Forelimb muscle (tissue), 1 donor: Measurements from ENCODE around the gene TBX1. TPM values are rescaled to one million over a fixed set of nuclear protein-coding genes. Genes with fewer than 3 reads are reported as not detected.

Source experiments
- DNase-seq: peaks from one replicate; pipeline ENCODE4 v3.0.0-alpha.2; 2013; ENCODE audit warnings: low read depth
- polyA plus RNA-seq: library from polyadenylated mRNA; unstranded; fragments of 120-200 nt; gene quantifications from one replicate; pipeline ENCODE4 v1.2.1, GENCODE V29; 2013; ENCODE audit not compliant: insufficient read length

Gene TBX1
- polyA plus RNA-seq, 1 donor, result 25.3 TPM

DNA sequence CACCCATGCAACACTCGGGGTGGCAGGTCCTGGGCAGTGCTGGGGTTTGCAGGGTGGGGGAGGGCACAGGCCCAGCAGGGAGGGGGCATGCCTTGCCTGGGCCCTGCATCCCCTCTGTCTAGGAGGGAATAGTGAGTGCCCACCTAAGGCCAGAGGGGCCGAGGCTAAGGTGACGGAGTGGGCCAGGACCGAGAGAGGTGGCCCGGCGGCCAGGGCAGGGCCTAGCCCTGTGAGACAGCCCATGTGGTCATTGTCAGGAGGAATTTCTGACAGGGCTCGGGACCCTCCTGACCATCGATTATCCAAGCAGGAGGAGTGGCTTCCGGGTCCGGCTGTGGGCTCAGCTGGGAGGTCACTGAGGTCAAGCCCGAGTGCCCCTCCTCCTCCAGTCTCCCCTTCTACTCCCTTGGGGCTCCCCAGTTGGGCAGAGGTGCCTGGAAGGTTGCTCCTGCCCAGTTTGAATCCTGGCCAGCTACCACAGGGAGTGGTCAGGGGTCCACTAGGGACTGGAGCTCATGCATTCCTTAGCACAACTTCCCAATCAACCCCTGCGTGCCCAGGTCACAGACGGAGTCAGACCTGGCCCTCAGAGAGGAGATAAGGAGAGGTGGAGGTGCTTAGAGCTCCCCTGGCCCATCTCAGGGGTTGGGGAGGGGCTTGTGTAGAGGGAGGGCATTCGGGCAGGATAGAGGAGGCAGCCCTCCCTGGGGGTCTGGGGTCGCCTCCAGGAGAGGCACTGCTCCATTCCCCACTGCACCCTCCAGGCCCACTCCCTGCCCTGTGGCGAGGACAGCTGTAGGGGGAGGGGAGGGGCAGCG lies 22.5 kb upstream of the TBX1 start:
- DNase-seq, result no peak

DNA sequence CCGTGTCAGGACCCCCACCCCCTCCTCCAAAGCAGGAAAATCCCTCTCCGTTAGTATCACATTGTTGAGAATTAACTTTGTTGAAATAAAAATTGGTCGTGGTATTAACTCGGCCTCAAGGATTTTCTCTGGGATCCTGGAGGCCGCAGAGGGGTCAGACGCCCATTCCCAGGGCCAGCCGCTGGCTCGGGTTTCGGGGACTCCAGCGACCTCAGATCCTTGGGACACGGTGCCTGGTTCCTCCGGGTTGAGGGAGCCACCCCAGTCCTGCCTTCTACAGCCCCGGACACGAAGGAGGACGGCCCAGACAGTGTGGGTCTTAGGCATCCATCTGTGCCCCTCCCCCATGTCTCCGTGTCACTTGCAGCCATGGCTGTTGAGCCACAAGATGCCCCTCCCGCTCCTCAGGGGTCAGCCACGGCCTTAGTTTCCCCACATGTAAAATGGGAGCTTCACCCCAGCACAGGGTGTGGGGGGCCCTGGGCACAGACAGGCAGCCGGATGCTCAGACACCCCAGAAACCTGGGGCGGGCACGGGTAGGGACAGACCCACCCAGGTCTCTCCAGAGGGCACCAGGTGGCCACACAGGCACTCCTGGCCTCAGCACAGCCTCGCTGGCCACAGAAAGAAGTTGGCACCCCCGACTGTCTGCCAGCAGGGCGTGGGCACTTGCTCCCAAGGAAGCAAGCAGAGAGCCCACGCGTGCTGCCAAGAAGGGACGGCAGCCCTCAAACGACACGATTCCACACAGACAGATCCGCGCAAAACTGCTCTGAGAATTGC lies 21.7 kb upstream of the TBX1 start:
- no peak for DNase-seq

DNA sequence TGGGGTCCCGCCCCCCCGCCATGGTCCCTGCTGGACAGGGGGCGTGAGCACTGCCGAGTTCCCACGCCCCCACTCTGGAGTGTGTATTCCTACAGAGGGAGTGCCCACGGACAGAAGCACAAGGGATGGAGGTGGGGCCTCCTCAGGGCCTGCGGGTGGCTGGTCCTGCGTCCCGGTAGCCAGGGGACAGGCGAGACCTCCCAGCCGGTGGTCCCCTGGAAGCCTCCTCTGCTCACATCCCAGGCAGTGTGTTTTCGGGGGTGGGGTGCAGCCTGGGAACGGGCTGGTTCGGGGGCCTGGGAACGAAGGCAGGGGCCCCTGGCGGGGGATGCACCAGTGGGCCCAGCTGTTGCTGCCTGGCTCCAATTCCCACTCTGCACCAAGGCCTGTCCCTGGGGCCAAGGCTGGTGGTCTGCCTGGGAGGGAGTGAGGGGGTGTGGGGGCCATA lies 21.1 kb upstream of the TBX1 start:
- no peak for DNase-seq

DNA sequence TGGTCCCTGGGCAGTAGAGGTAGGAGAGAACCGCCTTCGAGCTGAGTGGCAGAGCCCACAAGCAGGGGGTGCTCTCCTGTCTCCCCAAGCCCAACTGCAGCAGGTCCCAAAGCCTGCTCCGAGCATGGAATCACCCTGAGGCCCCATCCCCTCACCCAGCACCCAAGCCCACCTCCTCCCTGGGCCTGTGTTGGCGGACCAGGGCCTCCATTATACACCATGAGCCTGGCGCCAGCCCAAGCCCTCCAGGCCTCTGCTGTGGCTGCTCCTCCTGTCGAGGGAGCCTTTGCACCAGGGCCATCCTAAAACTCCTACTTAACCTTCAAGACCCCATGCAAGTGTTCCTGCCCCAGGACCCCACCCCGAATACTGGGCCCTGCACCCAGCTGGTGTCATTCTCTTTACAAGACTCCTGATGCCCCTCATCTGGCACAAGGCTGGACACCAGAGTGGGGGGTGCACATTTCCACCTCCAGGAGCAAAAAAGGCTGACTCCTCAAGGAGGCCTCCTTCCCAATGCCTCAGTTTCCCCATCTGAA lies 20.6 kb upstream of the TBX1 start:
- DNase-seq, result no peak

DNA sequence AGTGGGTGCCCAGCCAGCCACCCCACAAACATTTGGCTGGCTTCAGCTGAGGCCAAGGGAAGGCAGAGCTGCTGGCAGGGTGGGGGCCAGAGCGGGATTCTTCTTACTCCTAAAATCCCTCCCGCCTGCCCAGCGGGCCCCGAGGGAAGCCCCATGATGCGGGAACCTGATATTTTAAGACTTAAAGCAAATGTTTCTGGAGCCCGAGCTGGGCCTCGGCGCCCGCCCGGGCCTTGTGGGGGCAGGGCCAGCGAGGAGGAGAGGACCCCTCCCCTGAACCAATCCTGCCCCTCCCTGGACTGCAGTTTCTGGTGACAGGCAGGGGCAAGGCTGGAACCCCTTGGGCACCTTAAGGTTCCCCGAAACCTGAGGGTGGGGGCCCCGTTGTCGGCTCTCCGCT lies 20.0 kb upstream of the TBX1 start:
- no peak for DNase-seq

DNA sequence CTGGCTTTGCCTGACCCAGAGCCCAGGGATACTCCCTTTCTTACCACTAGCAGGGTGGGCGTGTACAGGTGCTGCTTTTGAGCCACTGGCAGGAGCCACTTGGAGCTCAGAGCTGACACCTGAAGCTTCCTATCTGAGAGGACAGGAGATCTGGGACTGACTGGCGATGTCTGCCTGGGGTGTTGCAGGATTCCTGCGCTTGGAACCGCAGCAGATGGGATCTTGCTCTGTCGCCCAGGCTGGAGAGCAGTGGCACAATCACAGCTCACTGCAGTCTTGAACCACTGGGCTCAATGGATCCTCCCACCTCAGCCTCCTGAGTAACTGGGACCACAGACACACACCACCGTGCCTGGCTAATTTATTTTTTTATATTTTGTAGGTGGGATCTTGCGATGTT lies 19.5 kb upstream of the TBX1 start:
- DNase-seq, result no peak

DNA sequence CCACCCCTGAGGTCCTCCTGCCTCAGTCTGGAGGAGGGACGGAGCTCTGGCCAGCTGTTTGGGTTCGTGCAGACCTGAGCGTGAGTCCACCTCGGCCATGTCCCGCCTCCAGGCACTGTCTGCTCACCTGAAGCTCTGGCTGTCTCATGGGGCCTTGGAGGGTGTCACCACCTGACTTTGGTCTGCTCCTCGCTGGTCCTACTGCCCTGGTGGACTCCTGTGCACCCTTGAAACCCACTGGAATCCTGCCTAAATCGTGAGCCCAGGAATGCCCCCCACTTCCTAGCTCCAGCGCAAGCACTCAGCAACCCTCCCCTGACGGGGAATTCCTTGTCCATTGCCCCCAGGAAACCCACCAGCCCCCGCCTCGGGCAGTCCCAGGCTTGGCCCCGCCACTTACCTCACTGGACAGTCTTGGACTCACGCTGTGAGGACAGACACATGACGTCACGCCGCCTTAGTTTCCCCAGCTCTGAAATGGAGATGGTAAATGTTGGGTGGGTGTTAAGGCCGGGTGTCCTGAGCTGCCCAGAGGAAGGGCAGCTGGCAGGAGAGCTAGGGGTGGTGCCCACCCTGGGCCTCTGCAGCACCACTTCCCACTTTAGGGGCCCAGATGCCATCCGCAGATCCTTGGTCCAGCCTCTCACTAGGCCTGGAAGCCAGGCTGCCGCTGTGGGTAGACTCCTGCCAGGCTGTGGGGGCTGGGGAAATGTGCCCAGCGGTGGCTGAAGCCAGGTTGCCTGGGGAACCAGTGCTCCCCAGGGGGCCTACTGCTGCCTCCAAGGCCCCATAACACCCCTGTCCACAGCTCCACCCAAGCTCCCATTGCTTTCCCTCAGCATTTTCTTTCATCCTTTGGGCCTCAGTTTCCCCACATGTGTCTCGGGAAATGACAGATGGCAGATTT lies 18.2 kb upstream of the TBX1 start:
- DNase-seq, result no peak

DNA sequence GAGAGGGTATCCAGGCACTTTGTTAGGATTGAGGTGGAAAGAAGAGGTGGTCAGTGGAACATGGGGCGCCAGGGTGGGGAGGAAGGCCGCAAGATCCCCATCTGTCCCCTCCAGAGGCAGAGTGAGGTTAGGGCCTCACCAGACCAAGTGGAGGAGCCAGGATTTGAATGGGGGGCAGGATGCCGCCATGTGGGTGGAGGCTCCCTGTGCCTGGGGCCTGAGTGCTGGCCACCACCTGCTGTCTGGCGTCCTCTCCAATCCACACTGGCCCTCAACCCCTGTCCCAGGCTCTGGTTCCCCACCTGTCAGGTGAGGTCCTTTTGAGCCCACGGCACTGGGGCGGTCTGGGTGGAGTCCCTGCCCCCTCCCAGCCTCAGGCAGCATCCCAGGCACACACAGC lies 17.5 kb upstream of the TBX1 start:
- no peak for DNase-seq

DNA sequence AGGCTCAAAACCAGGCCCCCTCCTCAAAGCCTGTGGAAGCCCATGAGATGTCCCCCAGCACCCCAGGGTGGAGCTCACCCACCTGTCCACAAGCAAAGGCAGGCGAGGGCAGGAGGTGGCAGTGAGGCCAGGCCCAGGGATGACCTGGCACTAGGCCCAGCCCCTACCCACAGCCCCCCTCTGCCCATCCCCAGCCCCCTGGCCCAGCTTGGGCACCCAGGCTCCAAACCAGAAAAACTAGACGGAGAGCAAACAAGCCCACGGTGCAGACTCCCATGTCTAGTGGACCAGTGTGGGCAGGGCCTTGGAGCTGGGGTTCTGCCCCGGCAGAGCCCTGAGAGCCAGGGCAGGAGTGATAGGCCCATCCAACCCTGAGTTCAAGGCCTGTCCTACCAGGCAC lies 16.9 kb upstream of the TBX1 start:
- no peak for DNase-seq

DNA sequence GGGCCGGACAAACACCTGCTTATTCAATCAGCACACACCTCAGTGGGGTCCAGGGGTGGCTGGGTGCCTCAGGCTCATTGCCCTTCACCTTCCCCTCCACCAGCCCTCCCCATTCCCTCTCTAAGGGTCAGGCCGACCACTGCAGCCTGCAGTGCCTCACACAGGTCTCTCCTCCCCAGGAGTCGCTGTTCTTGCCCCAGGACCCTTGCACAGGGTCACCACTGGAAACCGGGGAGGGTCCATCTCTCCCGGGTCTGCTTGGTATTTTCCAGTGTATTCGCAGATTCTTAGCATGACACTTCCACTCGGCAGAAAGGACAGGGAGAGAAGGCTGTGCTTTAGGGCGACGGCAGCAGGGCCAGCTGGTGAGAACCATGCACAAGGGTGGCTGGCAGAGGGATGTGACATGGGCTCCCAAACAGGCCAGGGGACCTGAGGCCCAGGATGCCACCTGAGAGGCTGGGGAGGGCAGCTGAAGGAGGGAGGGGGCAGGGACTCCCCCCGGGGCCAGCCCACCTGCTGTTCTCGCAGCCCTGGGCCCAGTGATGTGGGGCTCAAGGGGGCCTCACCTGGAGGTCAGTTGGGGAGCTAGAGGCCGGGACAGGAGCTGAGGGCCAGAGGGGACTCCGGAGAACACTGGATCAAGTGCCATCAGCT lies 16.1 kb upstream of the TBX1 start:
- no peak for DNase-seq

DNA sequence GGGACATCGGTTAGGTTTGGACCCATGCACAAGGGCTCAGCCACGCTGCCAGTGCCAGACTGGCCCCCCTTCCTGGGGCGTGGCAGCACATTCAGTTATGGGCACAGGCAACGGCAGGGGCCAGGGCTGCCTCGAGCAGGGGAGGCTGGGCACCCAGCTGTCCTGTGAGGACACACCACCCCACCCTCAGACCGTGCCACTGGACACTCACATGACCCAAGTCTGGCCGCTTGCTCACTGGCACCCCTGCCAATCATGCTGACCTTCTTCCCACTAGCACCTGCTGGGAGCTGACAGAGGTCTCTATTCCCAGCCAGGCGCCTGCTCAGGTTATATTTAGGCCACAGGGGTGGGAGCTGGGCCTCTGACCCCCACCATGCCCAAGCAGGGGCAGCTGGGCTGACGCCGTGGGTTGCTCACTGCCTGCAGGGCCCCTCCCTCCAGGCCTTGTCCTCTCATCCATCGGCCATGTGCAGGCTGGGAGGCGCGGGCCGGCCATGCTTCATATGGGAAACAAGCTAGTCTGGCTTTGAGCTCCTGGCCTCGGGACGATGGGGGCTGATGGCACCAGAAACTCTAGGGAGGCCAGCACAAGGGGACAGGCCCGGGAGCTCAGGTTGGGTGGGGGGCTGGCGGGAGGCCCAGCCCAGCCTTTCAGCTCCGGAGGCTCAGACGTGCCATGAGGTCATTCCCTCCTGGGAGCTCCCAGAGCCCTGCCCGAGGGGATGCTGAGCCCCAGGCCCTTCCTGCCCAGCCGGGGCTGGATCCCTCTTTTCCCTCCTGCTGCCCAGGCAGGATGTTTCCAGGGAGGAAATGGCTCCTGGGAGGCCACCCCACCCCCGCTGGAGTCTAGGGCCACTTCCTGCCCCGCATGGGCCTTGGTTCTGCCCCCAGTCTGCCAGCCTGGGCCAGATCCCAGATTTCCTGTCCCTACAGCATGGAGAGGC lies 15.2 kb upstream of the TBX1 start:
- DNase-seq, result no peak

DNA sequence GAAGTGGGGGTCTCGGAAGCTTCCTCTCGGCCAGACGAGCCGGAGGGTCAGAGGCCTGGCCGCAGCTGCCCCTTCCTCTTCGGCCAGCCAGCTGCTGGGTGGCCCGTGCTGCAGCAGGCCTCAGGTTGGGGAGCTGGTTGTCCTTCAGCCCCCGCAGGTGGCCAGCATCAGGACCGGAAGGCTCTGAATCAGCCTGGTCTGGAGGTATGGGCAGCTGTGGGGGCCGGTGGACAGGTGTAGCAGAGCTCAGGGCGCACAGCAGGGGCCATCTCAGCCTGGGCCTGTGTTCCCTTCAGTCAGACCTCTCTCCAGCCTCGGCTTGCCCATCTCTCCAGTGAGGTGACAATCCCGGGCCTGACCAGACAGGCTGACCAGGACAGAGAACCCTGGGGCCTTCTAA lies 13.9 kb upstream of the TBX1 start:
- DNase-seq, result no peak

DNA sequence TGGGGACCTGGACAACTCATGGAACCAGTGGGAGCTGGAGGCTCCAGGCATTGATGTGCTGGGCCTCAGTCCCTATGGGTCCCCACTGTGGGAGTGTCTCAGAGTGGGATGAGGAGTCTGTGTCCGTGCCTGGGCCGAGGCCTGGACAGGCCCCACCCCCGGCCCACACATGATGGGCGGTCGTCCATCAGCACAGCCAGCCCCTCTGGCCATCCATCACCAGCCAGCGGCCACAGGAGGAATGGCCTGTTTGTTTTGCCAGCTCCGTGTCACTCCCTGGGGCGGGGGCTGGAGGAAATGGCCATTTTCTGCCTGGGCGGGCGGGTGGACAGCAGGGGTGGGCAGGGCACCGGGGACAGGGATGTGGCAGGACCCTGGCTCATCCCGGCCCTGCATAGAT lies 13.0 kb upstream of the TBX1 start:
- no peak for DNase-seq

DNA sequence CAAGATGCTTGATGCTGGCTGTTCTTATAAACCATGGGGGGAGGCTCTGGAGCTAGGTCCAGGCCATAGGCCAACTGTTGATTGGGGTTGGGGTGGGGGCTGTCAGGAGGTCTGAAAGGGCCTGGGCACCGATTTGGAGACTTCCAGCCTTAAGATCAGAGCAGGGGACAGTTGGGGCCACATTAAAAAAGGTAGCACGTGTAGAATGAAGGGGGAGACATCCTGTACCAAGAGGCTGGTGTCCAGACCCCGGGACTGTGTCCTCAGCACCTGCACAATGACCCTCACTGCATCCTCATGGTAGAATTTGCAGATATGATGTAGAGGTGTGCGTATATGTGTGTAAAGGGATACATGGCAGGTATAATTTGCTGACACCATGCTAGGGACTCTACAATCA lies 12.4 kb upstream of the TBX1 start:
- DNase-seq, result no peak

DNA sequence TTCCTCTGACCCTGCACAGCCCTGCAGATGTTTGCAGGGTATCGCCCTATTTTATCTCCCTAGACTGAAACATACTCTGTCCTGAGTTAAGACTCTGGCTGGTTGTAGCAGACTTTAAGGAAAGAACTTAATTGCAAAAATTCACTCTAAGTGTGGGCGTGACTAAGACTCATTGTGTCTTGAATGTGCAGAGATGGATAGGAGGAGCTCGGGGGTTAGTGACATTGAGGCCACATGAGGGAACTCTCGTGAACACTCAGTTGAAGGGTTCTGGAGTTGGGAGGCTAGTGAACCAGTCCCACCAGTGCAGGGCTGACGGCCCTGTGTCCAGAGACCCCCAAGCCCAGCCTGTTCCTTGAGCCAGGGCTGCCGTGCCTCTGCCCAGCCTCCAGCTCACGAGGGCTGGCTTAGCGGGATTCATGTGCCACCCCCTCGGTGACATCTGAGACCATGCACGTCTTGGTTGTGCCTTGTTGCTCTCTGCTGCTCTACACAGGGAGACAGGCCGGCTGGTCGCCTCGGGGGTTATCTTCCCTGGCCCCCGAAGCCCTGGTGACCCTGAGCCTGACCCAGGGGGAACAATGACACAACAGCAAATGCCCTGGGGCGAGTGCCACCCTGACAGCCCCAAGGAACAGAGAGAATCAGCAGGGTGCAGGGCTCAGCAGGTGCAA lies 11.4 kb upstream of the TBX1 start:
- DNase-seq, result no peak

DNA sequence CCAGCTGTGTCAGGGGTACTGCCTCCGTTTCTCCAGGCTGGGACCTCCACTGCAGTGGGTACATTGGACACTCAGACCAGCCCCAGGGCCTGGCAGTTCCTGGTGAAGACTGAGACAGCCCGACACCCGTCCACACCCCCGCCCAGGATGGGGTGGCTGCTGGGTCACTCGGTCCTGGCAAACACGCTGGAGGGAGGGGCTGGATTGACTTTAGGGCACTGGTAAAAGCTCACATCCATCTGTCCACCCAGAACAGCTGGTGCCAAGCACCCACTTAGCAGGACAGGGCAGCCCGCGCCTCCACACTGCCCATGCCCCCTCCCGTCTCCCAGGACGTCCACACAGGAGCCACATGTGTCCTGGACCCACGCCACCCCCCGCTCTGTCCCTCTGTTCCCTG lies 10.7 kb upstream of the TBX1 start:
- no peak for DNase-seq

DNA sequence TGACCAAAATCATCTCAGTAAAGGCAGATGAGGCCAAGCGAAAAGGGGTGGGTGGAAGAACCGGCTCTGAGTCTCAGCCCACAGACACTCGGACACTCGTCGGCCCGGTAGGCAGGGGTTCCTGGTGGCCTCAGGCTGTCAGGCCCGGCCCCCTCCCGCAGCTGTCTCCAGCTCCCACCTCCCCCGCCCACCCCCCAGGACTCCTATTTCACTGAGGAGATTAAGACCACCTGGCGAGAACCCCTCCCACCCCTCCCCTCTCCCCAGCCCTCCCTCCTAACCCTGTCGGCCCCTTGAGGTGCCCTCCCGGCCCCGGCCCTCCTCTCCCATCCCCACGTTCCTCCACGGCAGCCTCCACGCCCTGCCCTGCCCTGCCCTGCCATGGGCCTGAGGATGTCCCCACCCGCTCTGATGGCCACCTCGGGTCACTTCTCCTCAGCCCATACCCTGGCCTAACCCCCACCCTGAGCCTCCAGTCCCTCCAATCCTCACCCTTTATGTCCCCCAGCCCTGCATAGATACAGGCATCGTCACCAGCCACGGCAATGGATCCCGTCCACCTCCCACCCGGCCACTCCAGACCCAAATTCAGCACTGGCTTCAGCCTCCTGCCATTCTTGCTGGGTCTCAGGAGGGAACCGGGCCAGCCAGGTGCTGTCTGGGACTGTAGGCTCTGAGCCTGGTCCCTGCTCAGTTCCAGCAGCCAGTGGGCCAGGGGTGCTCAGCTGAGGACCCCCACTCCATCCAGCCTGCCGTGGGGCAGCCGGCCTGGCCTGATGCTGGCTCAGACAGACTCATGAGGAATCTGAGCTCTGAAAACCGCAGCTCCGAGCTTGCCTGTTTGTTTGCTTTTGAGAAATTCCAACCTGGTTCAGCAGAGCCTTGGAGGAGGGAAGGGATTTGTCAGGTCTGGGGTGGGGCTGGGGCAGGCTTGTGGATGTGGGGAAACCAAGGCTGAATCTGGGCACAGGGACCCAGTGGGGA lies 9.8 kb upstream of the TBX1 start:
- no peak for DNase-seq

DNA sequence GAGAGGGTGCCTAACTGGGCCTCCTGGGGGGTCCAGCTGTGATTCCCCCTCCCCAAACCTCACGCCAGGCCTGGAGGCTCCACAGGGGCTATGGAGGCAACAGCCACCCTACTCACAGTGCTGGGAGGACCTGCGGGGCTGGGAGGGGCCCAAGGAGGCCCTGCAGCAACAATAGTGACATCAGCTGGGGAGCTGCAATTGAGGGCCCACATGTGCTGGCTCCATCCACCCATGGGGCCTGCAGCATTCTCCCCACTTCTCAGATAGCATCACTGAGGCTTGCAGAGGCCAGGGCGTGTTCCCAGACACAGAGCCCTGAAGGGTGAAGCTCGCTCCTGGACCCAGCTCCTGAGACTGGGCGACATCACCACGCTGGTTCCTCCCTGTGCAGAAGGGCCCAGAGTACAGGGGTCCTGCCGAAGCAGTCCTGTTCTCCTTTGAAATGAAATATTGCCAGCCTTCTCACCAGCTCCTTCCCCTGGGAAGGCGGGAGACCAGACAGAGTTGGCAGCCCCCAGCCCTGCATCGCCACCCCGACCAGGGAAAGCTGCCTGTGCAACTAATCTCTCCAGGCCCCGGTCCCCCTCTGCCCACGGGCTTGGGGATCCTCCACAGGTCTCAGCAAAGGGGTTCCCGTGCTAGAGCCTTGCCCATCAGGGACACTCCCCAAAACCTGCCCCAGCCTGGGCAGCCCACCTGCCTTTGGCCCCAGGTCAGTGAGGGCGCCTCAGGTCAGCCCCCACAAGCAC lies 8.9 kb upstream of the TBX1 start:
- no peak for DNase-seq
